ENCODE results near the gene BCAM.

GRCh38 chr19:44840811-44841210 is 31.9 kb downstream of the BCAM start:
- TF ChIP-seq CTCF (IDR thresholded peaks at IDR 0.05) (no peak), POLR2A (IDR thresholded peaks at IDR 0.05) (no peak)
